Sigmoid colon (tissue), 7 donors: ENCODE measurements around the gene E2F6. TPM values are rescaled to one million over a fixed set of nuclear protein-coding genes. Genes with fewer than 3 reads are reported as not detected.
A peak's percentile ranks its signal among the peaks of the same experiment; 100 is the strongest.

Experiments
- DNase-seq: peaks from one replicate; pipeline ENCODE4 v3.0.0-alpha.2; 2019
- H3K27ac ChIP-seq, 4 donors: fragments of 200-600 bp; sonication (generic); one replicate each; pipeline ENCODE4 v1.5.1; 2016 to 2019; ENCODE audit warnings: mild to moderate bottlenecking in 1 of 4
- H3K27me3 ChIP-seq, 3 donors: fragments of 200-600 bp; sonication (generic); one replicate each; pipeline ENCODE4 v1.5.1; 2019; ENCODE audit warnings: mild to moderate bottlenecking in 1 of 3
- H3K36me3 ChIP-seq, 4 donors: fragments of 200-600 bp; sonication (generic); one replicate each; pipeline ENCODE4 v1.5.1; 2016 to 2019
- H3K4me1 ChIP-seq, 4 donors: fragments of 200-600 bp; sonication (generic); one replicate each; pipeline ENCODE4 v1.5.1; 2017 to 2019
- H3K4me3 ChIP-seq, 4 donors: fragments of 200-600 bp; sonication (generic); one replicate each; pipeline ENCODE4 v1.5.1; 2017 to 2019; ENCODE audit warnings: mild to moderate bottlenecking in 2 of 4, moderate library complexity in 1 of 4
- H3K9me3 ChIP-seq, 4 donors: fragments of 200-600 bp in 3 of 4; sonication (generic) in 3 of 4; one replicate each; pipeline versions ENCODE4 v1.5.1 to v1.6.1; 2013 to 2019
- CTCF ChIP-seq, 4 experiments: fragments of 450-650 bp in 3 of 4; fragments of 200-600 bp in 1 of 4; IDR thresholded peaks; one replicate each; pipeline ENCODE4 v1.5.1; 2016 to 2019; ENCODE audit warnings: antibody characterized with exemption in 4 of 4, mild to moderate bottlenecking in 3 of 4, moderate library complexity in 2 of 4
- EP300 ChIP-seq, 4 donors: sonication (generic); formaldehyde crosslinking; IDR thresholded peaks; one replicate each; pipeline ENCODE4 v1.6.1; 2017; ENCODE audit warnings: antibody characterized with exemption in 4 of 4
- POLR2A ChIP-seq, 2 donors: fragments of 450-650 bp; IDR thresholded peaks; one replicate each; pipeline ENCODE4 v1.6.1; 2016; ENCODE audit warnings: antibody characterized with exemption in 2 of 2, mild to moderate bottlenecking in 2 of 2, moderate library complexity in 2 of 2
- POLR2AphosphoS5 ChIP-seq, 4 donors: sonication (generic); formaldehyde crosslinking; IDR thresholded peaks; one replicate each; pipeline ENCODE4 v1.6.1; 2017; ENCODE audit warnings: antibody characterized with exemption in 4 of 4
- WGBS, 2 donors: extraction: QIAGEN DNeasy Blood & Tissue Kit; methylation state at CpG; one replicate each; pipeline ENCODE4 v1.1.7; 2013; 5-methylcytosine and 5-hydroxymethylcytosine counted together
- intact Hi-C: fragments of 100-400 bp; cut with DNase I; formaldehyde crosslinking; loops from one replicate; pipeline ENCODE4 v1.15.1; 2023
- polyA plus RNA-seq, 3 donors: library from polyadenylated mRNA; stranded (reverse); fragments of 200-250 nt; gene quantifications; one replicate each; pipeline ENCODE4 v1.2.3, GENCODE V29; 2013
- total RNA-seq, 4 donors: library from RNA; depleted of rRNA; stranded (reverse); fragments of >200 nt; gene quantifications; one replicate each; pipeline ENCODE4 v1.1.0, GENCODE V29; 2016
- donor health status: healthy with polysubstance abuse.
- donor health status: Bipolar disorder and iron deficiency.
- donor health status: healthy.

Gene E2F6
- total and polyA plus RNA-seq, 7 donors: 3.6 to 24.2 (median 11.8) TPM

- H3K9me3 ChIP-seq: no peaks in the 10 kb centered on the region
- DNase-seq: peak; percentile 93
- peak; percentile 44 to 82 (median 74) for TF ChIP-seq CTCF (IDR thresholded peaks at IDR 0.05)
- TF ChIP-seq POLR2AphosphoS5 (IDR thresholded peaks at IDR 0.05): no peak
- H3K4me1 ChIP-seq: peaks cover 0 to 10% (median 9%) of the 10 kb centered on the region in 4 donors
- H3K27me3 ChIP-seq: peaks cover 13 to 43% (median 29%) of the 10 kb centered on the region in 3 donors
- H3K36me3 ChIP-seq: no peaks in the 10 kb centered on the region
- no peak overlapping the region for H3K4me3 ChIP-seq
- H3K27ac ChIP-seq: no peak overlapping the region
- intact Hi-C loops: loop anchor here (1.0 to 5.0 kb wide), 3 partner anchors 104 to 301 kb away; no protein-coding TSS in a partner anchor
- WGBS, 2 donors: 32 to 44% methylated on average over 2 of the region's 2 CpGs
These were observed 12.0 kb upstream of the E2F6 start for GRCh38 chr2:11477994-11478393.

- Histone ChIP-seq H3K9me3 (no peaks in the 10 kb centered on the region), H3K4me1 (no peaks in the 10 kb centered on the region), H3K36me3 (no peaks in the 10 kb centered on the region), H3K27ac (no peak overlapping the region), H3K4me3 (no peak overlapping the region), H3K27me3 (peaks cover 0 to 9% (median under 1%) of the 10 kb centered on the region in 3 donors)
- WGBS, 2 donors: 65 to 67% methylated on average over 10 of the region's 10 CpGs
- no peak for TF ChIP-seq POLR2AphosphoS5 (IDR thresholded peaks at IDR 0.05)
- TF ChIP-seq EP300 (IDR thresholded peaks at IDR 0.05): no peak
- TF ChIP-seq POLR2A (IDR thresholded peaks at IDR 0.05): no peak
- no peak for TF ChIP-seq CTCF (IDR thresholded peaks at IDR 0.05)
- no peak for DNase-seq
- intact Hi-C loops: no loop called here
These were observed 7.9 kb upstream of the E2F6 start for GRCh38 chr2:11473659-11474433.

GRCh38 chr2:11467749-11468148 lies 1.8 kb upstream of the E2F6 start:
- intact Hi-C loops: loop anchor here (2.0 to 5.0 kb wide), 2 partner anchors 125 to 277 kb away; partner anchors contain the start of gene ROCK2
- WGBS, 2 donors: 82 to 93% methylated on average over 6 of the region's 6 CpGs

GRCh38 chr2:11467129-11467649 lies 1.2 kb upstream of the E2F6 start:
- Histone ChIP-seq H3K4me1 (peaks cover 3 to 42% (median 35%) of the 10 kb centered on the region in 4 donors), H3K27me3 (no peaks in the 10 kb centered on the region), H3K9me3 (no peaks in the 10 kb centered on the region), H3K27ac (no peak overlapping the region), H3K36me3 (peaks cover 0 to 8% (median 0%) of the 10 kb centered on the region in 4 donors), H3K4me3 (no peak overlapping the region)
- WGBS, 2 donors: 83 to 87% methylated on average over 5 of the region's 5 CpGs
- DNase-seq: no peak
- TF ChIP-seq EP300 (IDR thresholded peaks at IDR 0.05): no peak
- no peak for TF ChIP-seq POLR2A (IDR thresholded peaks at IDR 0.05)
- TF ChIP-seq POLR2AphosphoS5 (IDR thresholded peaks at IDR 0.05): no peak
- no peak for TF ChIP-seq CTCF (IDR thresholded peaks at IDR 0.05)
- intact Hi-C loops: loop anchor here (2.0 to 5.0 kb wide), 2 partner anchors 125 to 278 kb away; partner anchors contain the start of gene ROCK2

More at GRCh38 chr2:11467749-11468148, 1.8 kb upstream of the E2F6 start:
- peaks cover 3 to 36% (median 29%) of the 10 kb centered on the region in 4 donors for H3K4me1 ChIP-seq
- H3K4me3 ChIP-seq: no peak overlapping the region
- no peak for DNase-seq
- no peak for TF ChIP-seq POLR2AphosphoS5 (IDR thresholded peaks at IDR 0.05)
- TF ChIP-seq EP300 (IDR thresholded peaks at IDR 0.05): no peak
- no peak for TF ChIP-seq CTCF (IDR thresholded peaks at IDR 0.05)
- no peak for TF ChIP-seq POLR2A (IDR thresholded peaks at IDR 0.05)
- no peaks in the 10 kb centered on the region for H3K9me3 ChIP-seq
- no peaks in the 10 kb centered on the region for H3K27me3 ChIP-seq
- H3K36me3 ChIP-seq: peaks cover 0 to 8% (median 0%) of the 10 kb centered on the region in 4 donors
- H3K27ac ChIP-seq: no peak overlapping the region
